ELR (cell line): ENCODE measurements around the gene S1PR5.

Experiments
- DNase-seq: peaks from one replicate; pipeline ENCODE4 v3.0.0-alpha.2; 2015; ENCODE audit warnings: low read depth

The S1PR5 gene

DNA sequence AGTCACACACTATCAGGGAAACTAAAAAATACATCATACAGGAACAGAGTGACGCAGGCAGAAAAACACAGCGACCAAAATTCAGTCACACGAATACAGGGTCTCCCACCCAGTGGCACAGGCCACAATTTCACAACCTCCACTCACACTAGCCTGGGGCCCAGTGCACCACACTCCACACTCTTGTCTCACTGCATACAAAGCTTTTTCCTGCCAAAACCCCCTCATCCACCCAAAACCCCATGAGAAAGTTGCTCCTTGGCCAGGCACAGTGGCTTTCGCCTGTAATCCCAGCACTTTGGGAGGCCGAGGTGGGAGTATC, 1.2 kb downstream of the S1PR5 start:
- DNase-seq = no peak

DNA sequence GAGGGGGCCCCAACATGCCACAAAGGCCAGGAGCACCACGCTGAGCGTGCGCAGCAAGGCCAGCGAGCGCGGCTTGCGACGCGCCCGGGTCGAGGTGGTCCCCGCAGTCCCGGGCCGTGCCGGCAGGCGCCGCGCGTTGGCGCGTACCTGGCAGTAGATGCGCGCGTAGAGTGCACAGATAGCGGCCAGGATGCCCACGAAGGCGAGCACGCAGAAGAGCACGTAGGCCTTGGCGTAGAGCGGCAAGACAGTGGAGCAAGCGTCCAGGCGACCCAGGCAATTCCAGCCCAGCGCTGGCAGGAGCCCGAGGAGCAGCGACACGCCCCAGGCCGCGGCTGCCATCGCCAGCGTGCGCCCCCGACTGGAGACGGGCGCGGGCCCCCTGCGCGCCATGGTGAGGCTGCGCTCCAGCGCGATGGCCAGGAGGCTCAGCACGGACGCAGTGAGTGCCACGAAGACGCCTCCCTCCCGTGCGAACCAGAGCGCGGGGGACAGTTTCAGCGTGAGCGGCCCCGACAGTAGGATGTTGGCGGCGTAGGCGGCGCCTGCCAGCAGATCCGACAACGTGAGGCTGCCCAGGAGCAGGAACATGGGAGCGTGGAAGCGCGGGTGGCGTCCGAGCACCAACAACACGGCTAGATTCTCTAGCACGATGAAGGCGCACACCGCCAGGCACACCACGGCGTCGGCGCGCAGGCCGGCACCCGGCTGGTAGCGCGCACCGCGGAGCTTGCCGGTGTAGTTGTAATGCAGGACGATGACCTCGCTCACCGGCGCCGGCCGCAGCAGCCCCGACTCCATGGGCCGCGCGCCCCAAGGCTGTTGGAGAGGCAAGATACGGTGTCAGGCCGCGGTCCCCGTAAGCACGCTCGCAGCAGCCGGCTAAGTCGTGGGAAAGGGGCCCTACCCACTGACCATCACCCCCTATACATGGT, 2.8 kb downstream of the S1PR5 start:
- DNase-seq = no peak

DNA sequence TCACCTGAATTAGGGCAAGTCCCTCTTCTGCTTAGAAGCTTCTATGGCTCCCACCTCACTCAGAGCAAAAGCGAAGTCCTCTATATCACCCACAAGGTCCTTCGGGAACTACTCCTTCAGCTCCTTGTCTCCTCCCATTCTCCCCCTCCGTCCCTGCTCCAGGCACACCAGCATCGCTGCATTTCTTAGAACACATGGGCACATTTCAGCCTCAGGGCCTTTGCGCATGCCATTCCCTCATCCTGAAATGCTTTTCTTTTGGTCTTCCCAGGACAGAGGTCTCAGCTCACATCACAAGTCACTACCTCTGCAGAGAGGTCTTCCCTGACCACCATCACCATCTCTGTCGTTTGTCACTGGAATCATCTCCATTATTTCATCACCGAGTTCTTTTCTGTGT, 4.0 kb downstream of the S1PR5 start:
- DNase-seq = no peak

DNA sequence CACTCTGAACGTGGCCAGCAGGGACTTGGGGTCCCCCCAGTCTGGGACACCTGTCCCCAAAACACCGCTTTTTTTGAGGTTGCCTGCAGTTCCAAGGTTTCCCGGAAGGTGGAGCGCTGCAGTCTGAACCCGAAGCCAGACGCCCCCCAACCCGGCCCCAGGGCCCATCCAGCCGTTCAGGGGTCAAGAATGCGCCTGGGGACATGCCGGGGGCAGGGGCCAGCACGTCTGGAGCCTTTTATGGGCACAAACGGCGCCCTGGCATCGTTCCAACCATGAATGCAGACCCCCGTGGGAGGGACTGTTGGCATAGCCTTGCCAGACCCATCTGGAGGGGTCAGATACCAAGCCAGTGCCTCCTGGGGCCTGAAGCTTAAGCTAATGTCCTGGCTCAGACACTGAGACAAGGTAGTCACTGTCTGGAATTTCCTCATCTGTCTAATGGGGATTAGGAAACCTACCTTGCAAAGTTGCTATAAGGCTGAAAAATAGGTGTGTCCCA, 6.9 kb downstream of the S1PR5 start:
- DNase-seq = peak; percentile 39

DNA sequence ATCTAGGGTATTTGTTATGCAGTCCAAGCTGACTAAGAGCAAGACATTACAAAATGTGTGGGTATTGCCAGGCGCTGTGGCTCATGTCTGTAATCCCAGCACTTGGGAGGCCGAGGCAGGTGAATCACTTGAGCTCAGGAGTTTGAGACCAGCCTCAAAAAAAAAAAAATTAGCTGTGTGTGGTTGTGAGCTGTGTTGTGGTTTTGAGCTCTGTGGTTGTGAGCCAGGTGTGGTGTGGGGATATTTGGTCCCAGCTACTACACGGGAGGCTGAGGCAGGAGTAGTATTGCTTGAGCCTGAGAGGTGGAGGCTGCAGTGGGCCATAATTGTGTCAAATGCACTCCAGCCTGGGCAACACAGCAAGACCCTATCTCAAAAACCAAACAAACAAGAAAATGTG, 8.5 kb downstream of the S1PR5 start:
- DNase-seq = peak; percentile 26

DNA sequence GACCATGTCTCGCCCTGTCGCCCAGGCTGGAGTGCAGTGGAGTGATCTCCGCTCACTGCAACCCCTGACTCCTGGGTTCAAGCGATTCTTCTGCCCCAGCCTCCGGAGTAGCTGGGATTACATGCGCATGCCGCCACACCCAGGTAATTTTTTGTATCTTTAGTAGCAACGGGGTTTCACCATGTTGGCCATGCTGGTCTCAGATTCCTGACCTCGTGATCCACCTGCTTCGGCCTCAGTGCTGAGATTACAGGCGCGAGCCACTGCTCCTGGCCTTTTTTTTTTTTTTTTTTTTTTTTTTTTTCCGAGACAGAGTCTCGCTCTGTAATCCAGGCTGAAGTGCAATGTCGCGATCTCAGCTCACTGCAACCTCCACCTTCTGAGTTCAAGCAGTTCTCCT, 9.2 kb downstream of the S1PR5 start:
- DNase-seq = no peak

DNA sequence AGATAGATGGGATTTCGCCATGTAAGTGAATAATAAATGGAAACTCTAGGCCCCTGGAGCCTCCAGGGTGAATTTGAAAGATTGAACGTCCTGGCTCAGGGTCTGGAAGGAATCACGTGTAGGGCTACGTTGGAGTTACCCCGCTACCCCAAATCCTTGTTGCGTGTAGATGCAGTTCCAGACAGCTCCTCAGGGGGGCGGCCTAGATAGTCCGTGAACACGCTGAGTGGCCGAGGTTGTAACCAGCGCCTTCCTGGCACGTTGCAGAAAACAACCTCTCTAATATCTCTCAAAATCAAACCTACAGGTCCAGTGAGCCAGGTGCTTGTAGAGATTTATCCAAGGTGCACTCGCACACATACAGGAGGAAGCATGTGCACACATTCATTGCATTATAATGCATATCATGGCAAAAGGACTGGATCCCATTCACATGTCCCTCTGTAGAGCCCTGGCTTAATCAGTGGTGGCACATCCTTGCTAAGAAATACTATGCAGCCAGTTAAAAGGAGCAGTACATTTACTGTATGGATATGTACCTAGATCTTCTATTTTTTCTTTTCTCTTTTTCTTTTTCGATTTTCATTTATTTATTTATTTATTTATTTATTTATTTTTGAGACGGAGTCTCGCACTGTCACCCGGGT, 11.5 kb downstream of the S1PR5 start:
- peak; percentile 75 for DNase-seq

DNA sequence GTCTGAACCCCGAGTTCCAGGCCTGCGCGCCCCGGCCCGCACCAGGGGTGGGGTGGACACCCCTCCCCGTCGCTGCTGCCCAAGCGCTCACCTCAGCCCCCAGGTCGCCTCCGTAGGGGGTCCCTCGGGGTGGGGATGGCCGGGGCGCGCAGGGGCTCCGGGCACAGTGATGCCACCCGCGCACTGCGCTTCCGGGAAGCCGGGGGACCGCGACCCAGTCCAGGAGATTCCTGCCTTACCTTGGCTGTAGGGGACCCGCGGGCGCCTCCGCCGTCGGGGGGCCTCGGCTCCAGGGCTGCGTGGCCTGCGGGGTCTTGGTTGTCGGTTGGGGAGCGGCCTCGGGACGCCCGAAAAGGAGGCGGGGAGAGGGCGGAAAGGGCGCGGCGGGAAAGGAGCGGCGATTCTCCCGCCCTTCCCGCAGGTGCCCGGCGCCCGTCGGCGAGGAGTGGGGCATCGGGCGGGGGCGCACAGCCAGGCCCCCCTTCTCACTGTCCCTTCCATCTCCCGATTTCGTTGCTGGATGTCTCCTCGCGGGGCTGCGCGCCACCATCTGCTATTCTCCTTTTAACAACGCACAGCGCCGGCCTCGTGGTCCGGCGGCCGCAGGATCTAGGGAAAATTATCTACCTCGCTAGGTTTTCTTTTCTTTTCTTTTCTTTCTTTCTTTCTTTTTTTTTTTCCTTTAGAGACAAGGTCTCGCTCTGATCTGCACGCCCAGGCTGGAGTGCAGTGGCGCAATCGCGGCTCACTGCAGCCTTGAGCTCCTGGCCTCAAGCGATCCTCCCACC, 14.1 kb downstream of the S1PR5 start, which contains the start of gene KEAP1:
TSS of gene KEAP1 (minus strand) at position 355 of the 788 bp plus-strand sequence. CDS start 3,323 bp downstream, outside the sequence.
- peak; percentile 49 for DNase-seq

DNA sequence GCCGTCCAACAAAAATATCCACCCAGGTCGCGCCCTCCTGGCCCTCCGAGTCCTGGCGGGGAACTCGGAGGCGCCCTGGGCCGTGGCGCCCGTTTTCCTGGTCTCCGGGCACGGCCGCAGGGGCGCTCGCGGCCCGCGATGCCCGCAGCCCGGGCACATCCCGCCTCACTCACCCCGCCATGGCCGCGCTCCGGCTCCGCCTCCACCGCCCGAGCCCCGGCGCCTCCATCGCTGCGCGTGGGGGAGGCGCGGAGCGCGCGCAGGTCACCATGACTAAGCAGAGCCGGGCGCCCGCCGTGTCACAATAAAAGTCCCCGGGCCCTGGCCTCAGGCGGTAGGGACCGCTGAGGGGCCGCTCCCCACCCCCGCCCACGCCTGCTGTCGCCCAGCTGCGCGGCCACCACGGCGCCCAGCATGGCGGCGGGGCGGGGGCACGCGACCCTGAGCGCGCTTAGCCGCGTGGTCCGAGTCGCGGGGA, 14.7 kb downstream of the S1PR5 start:
- peak; percentile 89 for DNase-seq

DNA sequence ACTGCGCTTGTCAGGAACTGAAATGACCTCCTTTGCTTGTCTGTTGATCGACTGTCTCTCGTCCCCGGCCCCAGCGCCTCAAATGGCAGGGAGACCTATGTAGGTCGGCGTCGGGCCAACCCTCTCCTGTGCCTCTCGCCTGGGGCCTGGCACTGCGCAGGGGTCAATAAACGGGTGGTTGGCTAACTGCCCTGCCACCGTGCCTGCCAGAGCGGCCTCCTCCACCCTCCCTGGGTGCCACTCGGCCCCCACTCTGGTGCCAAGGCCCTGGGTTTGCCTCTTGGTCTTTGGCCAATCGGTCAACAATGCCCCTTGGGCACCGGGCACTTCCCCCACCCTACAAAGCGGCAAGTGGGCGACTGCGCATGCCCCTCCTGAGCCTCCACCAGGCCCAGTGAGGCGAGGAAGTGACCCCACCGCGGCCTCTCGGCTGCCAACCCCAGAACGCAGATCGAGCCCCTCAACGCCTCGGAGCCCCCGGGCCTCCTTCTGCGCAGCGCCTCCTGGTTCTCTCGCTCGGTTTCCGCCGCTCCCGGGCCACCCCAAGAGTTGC, 15.2 kb downstream of the S1PR5 start:
- peak; percentile 64 for DNase-seq

DNA sequence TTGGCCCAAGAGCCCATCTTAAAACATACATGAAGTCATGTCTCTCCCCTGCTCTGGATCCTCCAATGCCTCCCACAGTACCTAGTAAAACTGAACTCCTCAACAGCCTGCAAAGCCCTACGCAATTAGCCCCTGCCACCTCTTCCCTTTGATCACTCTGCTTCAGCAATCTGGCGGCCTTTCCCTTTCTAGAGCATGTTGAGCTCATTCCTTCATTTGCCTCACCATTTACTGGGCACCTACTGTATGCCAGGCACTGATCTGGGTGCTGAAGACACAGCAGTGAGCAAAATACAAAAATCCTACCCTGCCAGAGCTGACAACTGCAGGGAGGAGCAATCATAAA, 17.0 kb downstream of the S1PR5 start:
- DNase-seq = no peak

DNA sequence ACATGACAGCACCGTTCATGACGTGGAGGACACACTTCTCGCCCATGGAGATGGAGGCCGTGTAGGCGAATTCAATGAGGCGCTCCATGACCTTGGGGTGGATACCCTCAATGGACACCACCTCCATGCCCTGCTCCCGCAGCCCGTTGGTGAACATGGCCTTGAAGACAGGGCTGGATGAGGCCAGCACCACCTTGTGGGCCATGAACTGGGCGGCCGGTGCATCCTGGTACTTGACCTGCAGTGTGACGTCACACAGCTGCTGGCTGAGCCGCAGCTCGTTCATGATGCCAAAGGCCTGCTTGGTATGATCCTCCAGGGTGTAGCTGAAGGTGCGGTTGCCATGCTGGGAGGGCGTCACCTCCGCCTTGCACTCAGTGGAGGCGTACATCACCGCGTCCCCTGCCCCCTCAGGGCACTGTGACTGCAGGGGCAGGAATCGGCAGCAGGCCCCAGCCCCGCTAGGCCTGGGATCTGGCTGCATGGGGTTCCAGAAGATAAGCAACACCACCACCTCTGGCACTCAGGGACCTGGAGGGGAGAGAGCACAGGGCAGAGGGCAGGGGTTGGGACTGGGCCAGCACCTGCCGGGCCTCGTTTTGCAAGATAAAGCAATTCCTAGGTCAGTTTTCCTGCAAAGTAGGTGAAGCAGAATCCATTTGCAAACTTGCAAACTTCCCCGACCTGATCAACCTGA, 17.5 kb downstream of the S1PR5 start:
- DNase-seq = no peak

DNA sequence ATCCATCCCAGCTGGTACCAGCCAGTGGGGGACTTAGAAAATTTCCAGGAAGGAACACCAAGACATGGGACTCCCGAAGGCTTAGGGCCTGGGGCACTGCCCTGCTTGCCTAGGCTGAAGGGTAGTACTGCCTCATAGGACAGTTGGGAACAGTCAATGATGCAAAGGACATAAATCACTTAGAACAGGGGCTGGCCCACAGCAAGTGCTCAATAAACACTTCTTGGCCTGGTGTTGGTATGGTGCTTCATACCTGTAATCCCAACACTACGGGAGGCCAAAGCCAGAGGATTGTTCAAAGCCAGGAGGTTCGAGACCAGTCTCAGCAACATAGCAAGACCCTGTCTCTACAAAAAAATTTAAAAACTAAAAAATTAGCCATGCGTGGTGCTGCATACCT, 19.9 kb downstream of the S1PR5 start:
- DNase-seq = no peak

DNA sequence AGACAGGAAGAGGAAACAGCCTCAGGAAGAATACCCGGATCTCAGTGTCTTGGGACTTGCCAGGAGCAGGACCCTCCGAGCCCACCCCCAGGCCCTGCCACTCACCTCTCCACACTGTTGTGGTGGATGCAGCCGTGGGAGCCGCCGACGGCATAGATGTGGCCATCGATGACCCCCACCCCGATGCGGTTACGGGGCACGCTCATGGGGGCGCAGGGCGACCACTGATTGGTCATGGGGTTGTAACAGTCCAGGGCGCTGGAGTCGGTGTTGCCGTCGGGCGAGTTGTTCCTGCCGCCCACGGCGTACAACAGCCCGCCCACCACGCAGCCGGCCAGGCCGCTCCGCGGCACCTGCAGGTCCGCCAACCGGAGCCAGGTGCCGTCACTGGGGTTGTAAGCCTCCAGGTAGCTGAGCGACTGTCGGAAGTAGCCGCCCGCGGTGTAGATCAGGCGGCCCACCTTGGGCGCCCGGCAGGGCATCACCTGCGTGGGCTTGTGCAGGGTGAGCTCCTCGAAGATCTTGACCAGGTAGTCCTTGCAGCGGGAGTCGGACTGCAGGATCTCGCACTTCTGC, 25.7 kb downstream of the S1PR5 start:
- no peak for DNase-seq

DNA sequence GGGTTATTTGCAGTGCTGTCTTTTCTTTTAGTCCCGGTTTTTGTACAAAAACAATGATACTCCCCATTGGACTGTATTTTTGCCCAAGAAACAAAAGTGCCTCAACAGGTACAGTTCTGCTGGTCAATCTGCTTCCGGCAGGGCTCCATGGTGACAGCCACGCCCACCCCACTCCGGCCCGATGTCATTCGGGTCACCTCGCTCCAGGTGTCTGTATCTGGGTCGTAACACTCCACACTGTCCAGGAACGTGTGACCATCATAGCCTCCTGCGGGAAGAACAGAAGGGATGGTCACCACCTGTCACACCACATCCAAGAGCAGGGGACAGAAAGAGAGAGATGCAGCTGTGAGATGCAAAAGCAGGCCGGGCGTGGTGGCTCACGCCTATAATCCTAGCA, 30.7 kb downstream of the S1PR5 start:
- no peak for DNase-seq

DNA sequence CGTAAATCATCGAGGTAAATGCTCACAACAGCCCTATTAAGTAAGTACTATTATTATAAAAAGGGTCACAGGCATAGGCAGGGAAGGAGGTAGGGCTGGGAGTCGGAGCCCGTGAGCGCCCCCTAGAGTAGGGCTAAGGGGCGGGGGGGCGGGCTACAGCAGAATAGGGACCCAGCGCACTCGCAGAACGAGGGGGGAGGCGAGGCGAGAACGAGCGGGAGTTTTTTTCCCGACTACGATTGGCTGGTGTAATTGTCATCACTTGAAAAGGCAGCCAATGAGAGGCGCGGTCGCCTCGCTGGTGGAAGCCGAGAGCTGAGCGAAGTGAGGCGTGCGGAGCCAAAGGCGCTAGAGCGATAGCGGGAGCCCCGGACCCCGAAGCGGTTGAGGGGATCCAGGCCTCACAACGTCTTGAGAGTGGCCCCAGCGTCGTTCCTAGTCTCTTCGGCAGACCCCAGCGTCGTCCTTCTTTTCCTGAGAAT, 38.3 kb downstream of the S1PR5 start:
- peak; percentile 80 for DNase-seq

DNA sequence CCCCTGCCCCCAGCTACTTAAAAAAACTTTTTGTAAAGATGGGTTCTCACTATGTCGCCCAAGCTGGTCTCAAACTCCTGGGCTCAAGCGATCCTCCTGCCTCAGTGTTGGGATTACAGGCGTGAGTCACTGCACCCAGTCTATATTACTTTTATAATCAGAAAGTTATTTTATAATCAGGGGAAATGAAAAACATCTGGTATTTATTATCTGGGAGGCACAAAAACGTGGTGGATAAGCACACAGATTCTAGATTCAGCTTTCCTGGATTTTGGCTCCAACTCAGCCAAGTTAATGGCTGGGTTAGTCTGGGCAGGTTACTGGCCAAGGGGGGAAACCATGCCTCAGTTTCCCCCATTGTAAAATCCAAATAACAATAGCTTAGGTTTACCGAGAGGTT, 38.8 kb downstream of the S1PR5 start:
- no peak for DNase-seq

DNA sequence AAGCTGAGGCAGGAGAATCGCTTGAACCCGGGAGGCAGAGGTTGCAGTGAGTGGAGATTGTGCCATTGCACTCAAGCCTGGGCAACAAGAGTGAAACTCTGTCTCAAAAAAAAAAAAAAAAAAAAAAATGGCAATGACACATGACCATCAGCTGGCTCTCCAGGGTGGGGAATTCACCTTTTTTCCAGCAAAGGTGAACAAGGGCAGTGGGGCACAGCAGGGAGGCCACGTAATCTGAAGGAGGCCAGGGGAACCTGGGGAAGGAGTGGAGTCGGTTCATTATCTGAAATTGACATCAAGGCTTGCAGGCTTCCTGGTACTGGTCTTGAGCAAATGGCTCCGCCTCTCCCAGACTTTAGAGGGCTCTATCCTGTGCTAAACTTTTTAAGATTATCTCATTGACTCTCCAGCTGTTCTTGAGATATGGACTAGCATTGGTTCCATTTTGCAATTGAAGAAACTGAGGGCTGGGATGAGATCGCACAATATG, 42.2 kb downstream of the S1PR5 start:
- DNase-seq = no peak

DNA sequence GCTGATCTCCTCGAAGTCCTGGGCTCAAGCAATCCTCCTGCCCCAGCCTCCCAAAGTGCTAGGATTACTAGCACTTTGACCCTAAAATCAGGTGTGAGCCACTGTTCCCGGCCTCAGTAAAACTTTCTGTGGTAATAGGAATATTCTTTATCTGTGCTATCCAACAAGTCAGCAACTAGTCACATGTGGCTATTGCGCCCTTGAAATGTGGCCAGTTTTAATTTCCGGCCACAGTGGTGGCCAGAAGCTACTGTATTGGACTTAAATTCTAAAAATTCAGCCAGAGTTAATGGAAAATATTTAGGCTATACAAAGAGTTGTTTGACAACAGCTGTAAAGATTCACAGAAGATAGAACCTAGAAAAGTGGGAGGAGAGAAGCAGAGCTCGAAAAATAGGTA, 44.1 kb downstream of the S1PR5 start:
- DNase-seq = no peak

DNA sequence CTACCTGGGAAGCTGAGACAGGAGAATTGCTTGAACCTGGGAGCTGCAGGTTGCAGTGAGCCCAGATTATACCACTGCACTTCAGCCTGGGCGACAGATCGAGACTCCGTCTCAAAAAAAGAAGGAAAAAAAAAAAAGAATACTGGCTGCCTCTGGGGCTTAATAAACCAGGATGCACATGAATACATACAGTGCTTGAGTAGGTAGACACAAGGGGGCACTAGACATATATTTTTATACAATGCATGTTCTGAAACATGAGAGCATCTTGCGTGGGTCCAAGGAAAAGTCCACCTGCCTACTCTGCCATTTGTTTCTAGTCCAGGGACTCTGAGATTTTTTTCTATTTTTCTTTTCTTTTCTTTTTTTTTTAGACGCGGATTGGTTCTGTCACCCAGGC, 45.3 kb downstream of the S1PR5 start:
- DNase-seq = peak; percentile 78

DNA sequence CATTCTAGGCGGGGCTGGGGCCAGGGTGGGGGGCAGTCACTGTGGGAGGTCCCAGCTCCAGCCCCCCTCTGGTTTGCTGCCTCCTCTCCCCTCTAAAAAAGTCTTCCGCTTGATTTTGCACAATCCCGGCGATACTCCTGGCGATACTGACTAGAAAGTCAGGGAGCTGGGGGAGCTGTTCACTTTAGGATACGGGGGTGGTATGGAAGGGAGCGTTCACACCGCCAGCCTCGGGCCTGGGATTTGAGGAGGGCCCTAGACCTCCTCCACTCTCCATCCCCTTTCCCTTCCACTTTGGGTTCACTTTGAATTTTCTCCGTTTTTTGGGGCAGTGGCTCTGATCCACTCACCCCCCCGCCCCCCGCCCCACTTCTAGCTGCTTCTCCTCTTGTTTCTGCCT, 49.1 kb downstream of the S1PR5 start:
- no peak for DNase-seq
